T-helper 1 cell (primary cell): ENCODE measurements around the gene RCSD1.
A peak's percentile ranks its signal among the peaks of the same experiment; 100 is the strongest.
"Not testable (repeated sequence)": the region's sequence is repeated elsewhere in the genome, so short reads cannot be mapped to it uniquely, and the experiment has no call there.

ENCODE experiments used
- DNase-seq, 5 donors: peaks; one replicate each; pipeline ENCODE4 v3.0.0-alpha.2; 2012 to 2020
- total RNA-seq, 4 donors: gene quantifications; one replicate each; lab custom pipeline; 2026; lab: John Stamatoyannopoulos, UW

RCSD1 gene
- 191 to 238 (median 216) reads per million in 4 donors for total RNA-seq

- peak in 4 of 5 donors; percentile 32 to 64 (median 45) for DNase-seq
These were observed at the start of gene RCSD1 for GRCh38 chr1:167629681-167630567. Gene RCSD1 (plus strand): TSS chr1:167630232. CDS start chr1:167630424, 192 bp downstream.

- no peak for DNase-seq
These were observed 48.0 kb upstream of the RCSD1 start for GRCh38 chr1:167582064-167582463.

- no peak for DNase-seq
These were observed 47.3 kb upstream of the RCSD1 start for GRCh38 chr1:167582722-167583121.

GRCh38 chr1:167584581-167584980, 45.5 kb upstream of the RCSD1 start:
- DNase-seq = no peak

- DNase-seq = no peak
These were observed 42.7 kb upstream of the RCSD1 start for GRCh38 chr1:167587342-167587741.

GRCh38 chr1:167587872-167588271, 42.2 kb upstream of the RCSD1 start:
- no peak for DNase-seq

- DNase-seq = no peak
These were observed 41.7 kb upstream of the RCSD1 start for GRCh38 chr1:167588361-167588760.

- no peak for DNase-seq
These were observed 37.6 kb upstream of the RCSD1 start for GRCh38 chr1:167592475-167592874.

- DNase-seq = no peak
These were observed 36.2 kb upstream of the RCSD1 start for GRCh38 chr1:167593860-167594259.

- DNase-seq = no peak
These were observed 35.2 kb upstream of the RCSD1 start for GRCh38 chr1:167594822-167595221.

- DNase-seq = peak in 3 of 5 donors; percentile 22 to 84 (median 31)
These were observed 30.0 kb upstream of the RCSD1 start for GRCh38 chr1:167599957-167600581.

GRCh38 chr1:167601442-167602383, 28.3 kb upstream of the RCSD1 start:
- DNase-seq = peak in 1 of 5 donors; percentile 41

- peak in 1 of 5 donors; percentile 35 for DNase-seq
These were observed 27.2 kb upstream of the RCSD1 start for GRCh38 chr1:167602840-167603239.

- no peak for DNase-seq
These were observed 24.5 kb upstream of the RCSD1 start for GRCh38 chr1:167605576-167605975.

- DNase-seq = no peak
These were observed 18.0 kb upstream of the RCSD1 start for GRCh38 chr1:167611983-167612382.

GRCh38 chr1:167612587-167613385, 17.2 kb upstream of the RCSD1 start:
- DNase-seq = no peak

- not testable (repeated sequence) for DNase-seq
These were observed 16.0 kb upstream of the RCSD1 start for GRCh38 chr1:167613984-167614383.

- DNase-seq = no peak
These were observed 15.2 kb upstream of the RCSD1 start for GRCh38 chr1:167614851-167615250.

GRCh38 chr1:167616521-167616920, 13.5 kb upstream of the RCSD1 start:
- no peak for DNase-seq

- DNase-seq = peak in 1 of 5 donors; percentile 72
These were observed 12.6 kb upstream of the RCSD1 start for GRCh38 chr1:167617153-167618147.

GRCh38 chr1:167618366-167618765, 11.7 kb upstream of the RCSD1 start:
- DNase-seq = no peak
